Urothelium cell line (cell line): ENCODE data around the gene RPL12.

Experiments used
- DNase-seq: peaks from one replicate; pipeline ENCODE4 v3.0.0; 2011; ENCODE audit warnings: low spot score, mixed read lengths
- FAIRE-seq: peaks from 2 replicates; lab custom pipeline; 2011; peaks lifted over from hg19 to GRCh38; lab: Jason Lieb, UNC

RPL12 gene

DNA sequence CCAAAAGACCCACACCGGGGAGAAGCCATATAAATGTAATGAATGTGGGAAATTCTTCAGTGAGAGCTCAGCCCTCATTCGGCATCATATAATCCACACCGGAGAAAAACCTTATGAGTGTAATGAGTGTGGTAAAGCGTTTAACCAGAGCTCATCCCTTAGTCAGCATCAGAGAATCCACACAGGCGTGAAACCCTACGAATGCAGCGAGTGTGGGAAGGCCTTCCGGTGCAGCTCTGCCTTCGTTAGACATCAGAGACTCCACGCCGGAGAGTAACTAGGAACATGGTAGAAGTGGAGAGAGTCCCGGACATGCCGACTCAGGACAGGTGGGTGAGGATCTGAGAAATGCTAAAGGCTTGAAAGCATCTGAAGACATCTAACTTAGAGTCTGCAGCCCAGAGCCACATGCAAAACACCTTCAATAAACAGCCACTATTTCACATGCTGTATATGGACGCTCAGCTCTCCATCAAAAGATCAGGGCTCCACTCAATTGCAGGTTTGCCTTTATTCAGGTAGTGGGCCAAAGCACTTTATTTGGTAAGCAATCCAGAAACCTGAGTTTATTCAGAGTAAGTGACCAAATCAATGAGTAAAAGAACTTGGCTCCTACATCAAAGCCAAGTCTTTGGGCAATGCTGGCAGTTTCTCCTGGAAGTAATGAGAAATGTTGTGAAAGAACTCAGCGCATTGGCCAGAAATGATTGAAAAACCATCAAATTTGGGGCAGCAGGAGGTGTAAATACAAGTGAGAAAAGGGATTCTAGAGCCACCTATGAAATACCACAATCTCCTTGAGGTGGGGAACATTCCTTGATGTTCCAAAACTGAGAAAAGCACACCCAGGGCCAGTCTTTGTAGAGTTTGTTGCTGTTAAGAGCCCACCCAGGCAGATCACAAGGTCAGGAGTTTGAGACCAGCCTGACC, 6.0 kb downstream of the RPL12 start:
- no peak for DNase-seq
- FAIRE-seq = no peak

- FAIRE-seq (no peak), DNase-seq (no peak)
Measured at GRCh38 chr9:127444283-127444920, 6.8 kb downstream of the RPL12 start.

- DNase-seq = no peak
- no peak for FAIRE-seq
Measured at GRCh38 chr9:127438394-127438793, 12.8 kb downstream of the RPL12 start.

DNA sequence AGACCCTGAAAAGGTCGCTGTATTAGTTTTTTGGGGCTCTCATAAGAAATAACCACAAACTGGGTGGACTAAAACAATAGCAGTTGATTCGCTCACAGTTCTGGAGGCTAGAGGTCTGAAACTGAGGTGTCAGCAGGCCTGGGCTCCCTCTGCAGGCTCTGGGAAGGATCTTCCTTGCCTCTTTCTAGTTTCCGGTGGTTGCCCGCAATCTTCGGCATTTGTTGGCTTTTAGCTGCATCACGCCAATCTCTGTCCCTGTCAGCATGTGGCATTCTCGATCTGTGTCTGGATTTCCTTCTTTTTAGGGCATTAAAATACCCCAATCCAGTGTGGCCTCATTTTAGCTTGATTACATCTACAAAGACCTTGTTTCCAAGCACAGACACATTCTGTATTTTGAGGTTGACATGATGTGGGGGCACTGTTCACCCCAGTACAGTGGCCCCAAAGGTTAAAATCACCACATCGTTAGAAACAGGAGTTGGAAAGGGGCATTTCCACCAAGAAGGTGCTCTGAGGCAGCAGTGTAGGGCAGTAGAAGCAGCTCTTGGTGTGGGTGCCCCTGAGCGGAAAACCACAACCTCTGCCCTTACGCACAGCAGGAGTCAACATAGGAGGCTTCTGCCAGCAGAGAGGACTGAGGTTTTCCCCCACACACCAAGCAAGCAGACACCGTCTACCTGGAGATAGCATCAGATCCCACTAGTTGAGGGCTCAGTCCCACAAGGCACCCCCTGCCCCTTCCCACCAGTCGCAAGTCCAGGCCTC, 13.5 kb downstream of the RPL12 start:
- FAIRE-seq (no peak), DNase-seq (no peak)

DNA sequence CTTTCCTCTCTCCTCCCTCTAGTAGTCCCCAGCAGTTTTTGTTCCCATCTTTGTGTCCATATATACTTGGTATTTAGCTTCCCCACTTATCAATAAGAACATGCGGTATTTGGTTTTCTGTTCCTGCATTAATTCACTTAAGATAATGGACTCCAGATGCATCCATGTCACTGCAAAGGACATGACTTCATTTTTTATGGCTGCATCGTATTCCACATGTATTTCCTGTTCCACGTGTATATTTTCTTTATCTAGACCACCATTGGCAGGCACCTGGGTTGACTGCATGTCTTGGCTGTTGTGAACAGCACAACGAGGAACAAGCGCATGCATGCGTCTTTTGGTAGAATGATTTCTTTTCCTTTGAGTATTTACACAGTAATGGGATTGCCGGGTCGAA, 20.8 kb downstream of the RPL12 start:
- FAIRE-seq = no peak
- DNase-seq = no peak

- FAIRE-seq (no peak), DNase-seq (no peak)
Measured at GRCh38 chr9:127428348-127428747, 22.9 kb downstream of the RPL12 start.

GRCh38 chr9:127426756-127427155, 24.4 kb downstream of the RPL12 start:
- FAIRE-seq (no peak), DNase-seq (no peak)

DNA sequence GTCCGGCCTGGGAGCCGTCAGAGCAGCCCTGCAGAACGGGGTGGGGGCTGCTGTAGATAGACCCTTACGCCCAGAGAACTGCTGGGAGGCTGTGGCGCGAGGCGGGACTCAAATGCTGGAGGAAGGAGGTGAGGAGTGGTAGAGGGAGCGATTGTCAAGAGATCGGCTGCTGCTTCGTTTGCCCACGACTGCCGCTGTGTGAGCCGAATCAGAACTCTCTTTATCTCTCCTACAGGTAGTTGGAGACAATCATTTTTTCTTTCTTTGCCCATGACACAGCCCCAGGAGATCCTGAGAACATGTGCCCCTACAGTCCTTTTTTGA, 26.6 kb downstream of the RPL12 start:
- FAIRE-seq (no peak), DNase-seq (no peak)

- DNase-seq (peak; percentile 96), FAIRE-seq (no peak)
Measured at GRCh38 chr9:127423934-127424675, 27.1 kb downstream of the RPL12 start, which contains the start of gene ZNF79. ZNF79 (plus strand) TSS chr9:127424382; CDS start chr9:127424788, 406 bp downstream.

DNA sequence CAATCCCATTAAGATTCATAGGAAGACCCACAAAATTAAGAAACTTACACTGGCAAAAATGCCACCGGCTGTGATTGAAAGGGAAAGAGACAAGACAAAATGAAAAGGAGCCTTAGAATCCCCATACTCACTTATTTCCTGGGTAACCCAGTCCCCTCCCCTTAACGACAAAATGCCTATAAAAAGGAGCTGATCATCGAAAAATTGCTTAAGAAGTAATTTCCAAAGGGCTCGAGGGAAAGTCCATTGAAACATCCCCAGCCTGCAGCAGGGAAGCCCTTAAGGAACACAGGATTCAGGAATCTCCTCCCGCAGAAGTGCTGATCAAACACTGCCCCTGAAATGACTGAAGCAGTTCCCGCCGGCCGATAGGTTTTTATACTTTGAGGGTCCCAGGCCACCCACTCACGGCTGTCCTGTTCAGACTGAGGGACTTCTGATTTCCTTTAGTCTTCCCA, 27.7 kb downstream of the RPL12 start:
- FAIRE-seq (no peak), DNase-seq (no peak)

- DNase-seq (no peak), FAIRE-seq (no peak)
Measured at GRCh38 chr9:127422787-127423186, 28.4 kb downstream of the RPL12 start.

GRCh38 chr9:127422133-127422782, 28.9 kb downstream of the RPL12 start:
- no peak for DNase-seq
- FAIRE-seq = no peak

DNA sequence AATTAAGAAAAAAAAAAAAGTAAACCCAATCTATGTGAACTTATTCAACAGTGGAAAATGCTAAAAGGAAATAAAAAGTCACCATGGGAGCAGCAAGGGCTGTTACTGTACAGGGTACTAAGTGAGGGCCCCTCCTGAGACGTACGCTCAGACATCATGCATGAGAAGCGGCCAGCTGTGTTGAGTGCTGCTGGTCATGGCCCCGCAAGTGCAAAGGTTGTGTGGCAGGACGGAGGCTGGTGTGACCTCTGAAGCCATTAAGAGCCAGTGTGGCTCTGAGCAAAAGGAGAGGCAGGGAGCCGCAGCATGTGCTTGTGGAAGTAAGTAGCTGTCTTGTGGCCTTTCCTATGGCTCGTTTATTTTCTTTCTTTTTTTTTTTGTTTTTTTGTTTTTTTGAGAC, 30.1 kb downstream of the RPL12 start:
- DNase-seq (no peak), FAIRE-seq (no peak)

DNA sequence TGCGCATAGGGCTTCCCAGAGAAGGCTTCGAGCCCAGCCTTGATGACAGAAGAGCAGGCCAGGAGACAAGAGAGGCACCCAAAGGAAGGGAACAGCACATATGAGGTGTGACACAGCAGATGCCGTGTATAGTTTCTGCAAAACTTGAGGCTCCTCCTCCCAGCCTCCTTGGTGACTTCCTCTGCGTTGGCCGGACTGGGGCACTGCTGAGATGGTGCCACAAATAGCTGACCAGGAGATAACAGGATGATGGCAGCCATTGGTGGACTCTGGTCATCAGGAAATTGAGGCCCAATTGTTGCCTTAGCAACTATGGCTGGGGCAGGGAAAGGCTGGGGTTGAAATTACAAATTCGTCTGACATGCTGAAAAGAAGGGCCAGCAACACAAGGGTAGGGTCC, 31.9 kb downstream of the RPL12 start:
- DNase-seq = no peak
- FAIRE-seq = no peak

GRCh38 chr9:127418037-127418471, 33.2 kb downstream of the RPL12 start:
- no peak for FAIRE-seq

GRCh38 chr9:127417131-127418036, 33.8 kb downstream of the RPL12 start:
- DNase-seq (peak; percentile 35), FAIRE-seq (no peak)

More at GRCh38 chr9:127418037-127418471, 33.2 kb downstream of the RPL12 start:
- peak; percentile 31 for DNase-seq

DNA sequence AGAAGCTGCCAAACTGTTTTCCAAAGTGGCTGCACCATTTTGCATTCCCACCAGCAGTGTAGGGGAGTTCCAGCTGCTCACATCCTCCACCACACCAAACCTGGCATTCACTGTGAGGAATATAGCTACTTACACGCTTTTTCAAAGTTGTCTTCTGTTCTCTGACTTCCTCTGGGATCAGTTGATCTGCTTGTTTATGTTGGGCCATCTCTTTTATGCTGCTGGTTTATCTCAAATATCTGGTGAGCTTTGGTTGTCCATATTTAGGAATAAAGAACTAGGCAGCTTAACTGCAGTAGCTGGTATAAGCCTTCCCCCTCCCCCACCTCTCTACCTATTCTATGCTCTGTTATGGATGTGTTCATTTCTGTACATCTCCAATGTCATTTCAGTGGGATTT, 35.5 kb downstream of the RPL12 start:
- DNase-seq (no peak), FAIRE-seq (no peak)

DNA sequence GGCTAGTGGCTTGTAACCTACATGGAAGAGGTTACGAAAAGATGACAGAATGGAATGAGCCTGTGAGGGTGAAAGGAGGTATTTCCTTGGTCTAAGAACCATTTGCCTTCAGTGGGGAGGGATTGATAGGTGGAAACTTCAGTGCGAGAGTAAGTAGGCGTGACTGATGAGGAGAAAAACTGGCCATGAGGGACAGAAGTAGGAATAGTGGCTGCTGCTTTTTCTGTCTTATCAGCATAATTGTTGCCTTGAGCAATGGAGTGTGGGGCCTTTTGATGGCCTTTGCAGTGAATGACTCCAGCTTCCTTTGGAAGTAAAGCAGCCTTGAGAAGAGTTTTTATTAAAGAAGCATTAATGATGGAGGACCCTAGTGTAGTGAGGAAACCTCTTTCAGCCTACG, 36.1 kb downstream of the RPL12 start:
- no peak for DNase-seq
- no peak for FAIRE-seq

DNA sequence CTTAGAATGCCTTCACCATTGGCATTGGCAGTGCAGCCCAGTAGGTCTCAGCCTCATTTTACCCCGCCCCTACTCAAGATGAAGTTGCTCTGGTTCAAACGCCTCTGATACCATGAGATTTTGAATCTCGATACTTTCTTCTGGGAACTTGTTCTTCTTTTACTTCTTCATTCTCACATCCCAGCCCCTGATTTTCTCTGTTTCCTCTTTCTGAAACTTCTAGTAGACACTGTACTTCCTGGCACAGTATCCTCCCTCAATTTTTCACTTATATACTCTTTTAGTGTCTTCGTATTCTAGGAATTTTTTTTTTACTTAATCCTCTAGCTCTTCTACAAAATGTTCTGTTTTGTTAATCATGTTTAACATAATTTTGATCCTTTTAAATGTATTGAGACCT, 40.1 kb downstream of the RPL12 start:
- FAIRE-seq (no peak), DNase-seq (no peak)
